RWPE2 (cell line): Measurements from ENCODE around the gene DYDC1.
"Not testable (repeated sequence)": the region's sequence is repeated elsewhere in the genome, so short reads cannot be mapped to it uniquely, and the experiment has no call there.

Source experiments
- ATAC-seq: fragments of 200-7000 bp; cut with Tn5 transposase; 3 replicates; pipeline ENCODE4 v1.9.1; 2021; ENCODE audit warnings: low read depth
- DNase-seq: peaks from one replicate; pipeline ENCODE4 v3.0.0-alpha.2; 2020; ENCODE audit warnings: low spot score
- H3K27ac ChIP-seq: fragments of 450-650 bp; 2 replicates; pipeline ENCODE4 v1.5.1; 2017; ENCODE audit warnings: mild to moderate bottlenecking; ENCODE audit not compliant: poor library complexity, severe bottlenecking
- H3K27me3 ChIP-seq: fragments of 250-450 bp; sonication (Bioruptor Pico); 2 replicates; pipeline ENCODE4 v1.5.1; 2021; ENCODE audit warnings: mild to moderate bottlenecking, moderate library complexity; ENCODE audit not compliant: insufficient read depth, poor library complexity, severe bottlenecking
- H3K36me3 ChIP-seq: fragments of 250-450 bp; sonication (Bioruptor Pico); 2 replicates; pipeline ENCODE4 v1.5.1; 2020; ENCODE audit warnings: low read depth, mild to moderate bottlenecking, moderate library complexity
- H3K4me1 ChIP-seq: fragments of 250-450 bp; sonication (Bioruptor Pico); 2 replicates; pipeline ENCODE4 v1.5.1; 2021; ENCODE audit warnings: mild to moderate bottlenecking, moderate library complexity; ENCODE audit not compliant: insufficient read depth, poor library complexity, severe bottlenecking
- H3K4me3 ChIP-seq: fragments of 250-450 bp; sonication (Bioruptor Pico); 2 replicates; pipeline ENCODE4 v1.5.1; 2021; ENCODE audit warnings: mild to moderate bottlenecking, moderate library complexity; ENCODE audit not compliant: severe bottlenecking
- H3K9me3 ChIP-seq: fragments of 250-450 bp; sonication (Bioruptor Pico); 2 replicates; pipeline ENCODE4 v1.5.1; 2021; ENCODE audit warnings: mild to moderate bottlenecking, moderate library complexity; ENCODE audit not compliant: severe bottlenecking
- CTCF ChIP-seq: fragments of 450-650 bp; IDR thresholded peaks from one replicate; pipeline ENCODE4 v1.5.1; 2017; ENCODE audit warnings: mild to moderate bottlenecking, moderate library complexity; ENCODE audit not compliant: poor library complexity, severe bottlenecking

DYDC1 gene

GRCh38 chr10:80365510-80365909 is 9.0 kb upstream of the DYDC1 start:
- ATAC-seq, result no peak
- DNase-seq, result no peak
- Histone ChIP-seq H3K36me3 (no peaks in the 10 kb centered on the region), H3K4me1 (no peaks in the 10 kb centered on the region), H3K27me3 (no peaks in the 10 kb centered on the region), H3K9me3 (no peaks in the 10 kb centered on the region), H3K4me3 (no peak overlapping the region), H3K27ac (no peak overlapping the region)
- no peak for TF ChIP-seq CTCF

GRCh38 chr10:80359644-80360043 is 3.1 kb upstream of the DYDC1 start:
- DNase-seq, result no peak
- no peak overlapping the region for H3K4me3 ChIP-seq
- ATAC-seq, result no peak
- no peaks in the 10 kb centered on the region for H3K9me3 ChIP-seq
- H3K27ac ChIP-seq, result no peak overlapping the region
- peaks cover 7% of the 10 kb centered on the region for H3K27me3 ChIP-seq
- H3K36me3 ChIP-seq, result no peaks in the 10 kb centered on the region
- no peak for TF ChIP-seq CTCF
- no peaks in the 10 kb centered on the region for H3K4me1 ChIP-seq

GRCh38 chr10:80358925-80359324 is 2.4 kb upstream of the DYDC1 start:
- H3K4me3 ChIP-seq, H3K36me3 ChIP-seq, H3K27ac ChIP-seq, H3K27me3 ChIP-seq, H3K4me1 ChIP-seq, DNase-seq, ATAC-seq, H3K9me3 ChIP-seq: not testable (repeated sequence)

- no peak overlapping the region for H3K4me3 ChIP-seq
- H3K36me3 ChIP-seq, result no peaks in the 10 kb centered on the region
- ATAC-seq (no peak), DNase-seq (no peak)
- H3K9me3 ChIP-seq, result no peaks in the 10 kb centered on the region
- H3K27me3 ChIP-seq, result peaks cover 7% of the 10 kb centered on the region
- no peak overlapping the region for H3K27ac ChIP-seq
- TF ChIP-seq CTCF, result no peak
- no peaks in the 10 kb centered on the region for H3K4me1 ChIP-seq
These were observed 1.2 kb upstream of the DYDC1 start for GRCh38 chr10:80357851-80358125.

GRCh38 chr10:80356989-80357850 is 665 bp upstream of the DYDC1 start:
- no peaks in the 10 kb centered on the region for H3K36me3 ChIP-seq
- no peaks in the 10 kb centered on the region for H3K4me1 ChIP-seq
- H3K27ac ChIP-seq, result no peak overlapping the region
- peak; percentile 28; the same call in 2 of the 3 replicates for ATAC-seq
- no peak for TF ChIP-seq CTCF
- DNase-seq, result no peak
- no peak overlapping the region for H3K4me3 ChIP-seq
- peaks cover 7% of the 10 kb centered on the region for H3K27me3 ChIP-seq
- no peaks in the 10 kb centered on the region for H3K9me3 ChIP-seq
